Esophagus mucosa (tissue), 1 donor: ENCODE results near the gene TMEM123. TPM values are rescaled to one million over a fixed set of nuclear protein-coding genes. Genes with fewer than 3 reads are reported as not detected.

Source experiments
- ATAC-seq: fragments of 200-7000 bp; cut with Tn5 transposase; one replicate; pipeline ENCODE4 v1.9.1; 2020
- total RNA-seq: library from RNA; stranded (reverse); gene quantifications from one replicate; pipeline ENCODE4 v1.2.4, GENCODE V29; 2023
- donor health status: DM: yes; HTN: yes; CAD: no.

TMEM123 gene
- total RNA-seq, 1 donor from 2014 or later: 131 TPM

DNA sequence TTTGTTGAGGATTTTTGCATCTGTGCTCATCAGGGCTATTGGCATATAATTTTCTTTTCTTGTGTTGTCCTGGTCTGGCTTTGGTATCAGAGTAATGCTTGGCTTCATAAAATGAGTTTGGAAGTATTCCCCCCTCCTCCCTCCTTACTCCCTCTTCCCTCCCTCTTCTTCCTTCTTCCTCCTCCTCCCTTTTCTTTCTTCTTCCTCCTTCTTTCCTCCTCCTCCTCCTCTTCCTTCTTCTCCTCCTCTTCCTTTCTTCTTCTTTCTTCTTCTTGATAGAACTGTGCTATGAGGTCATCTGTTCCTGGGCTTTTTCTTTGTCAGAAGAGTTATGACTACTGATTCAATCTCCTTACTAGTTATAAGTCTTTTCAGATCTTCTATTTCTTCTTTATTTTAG lies 95.4 kb downstream of the TMEM123 start:
- ATAC-seq: no peak

GRCh38 chr11:102347462-102348370 lies 104.8 kb downstream of the TMEM123 start:
- peak; percentile 48 for ATAC-seq

GRCh38 chr11:102346748-102347461 lies 105.7 kb downstream of the TMEM123 start, which contains the start of gene BIRC2:
TSS of gene BIRC2 (plus strand) at chr11:102347214. CDS start at chr11:102349855, 2,641 bp downstream.
- peak; percentile 99 for ATAC-seq

GRCh38 chr11:102346456-102346747 lies 106.2 kb downstream of the TMEM123 start:
- ATAC-seq: no peak

Other genes starting within 250 kb of the TMEM123 start
- gene BIRC3, start 135.3 kb downstream of the TMEM123 start, total RNA-seq: 2.2 TPM
- gene BIRC2, start 105.6 kb downstream of the TMEM123 start, total RNA-seq: 22.1 TPM
- gene MMP7, start 78.0 kb upstream of the TMEM123 start, total RNA-seq: 23.7 TPM
- not detected for gene MMP20, start 172.6 kb upstream of the TMEM123 start, total RNA-seq